SK-N-SH treated with all-trans-retinoic acid at 6 μM for 48 hours (cell line): ENCODE measurements around the gene TMEM52B.

Experiments
- ATAC-seq: fragments of 200-7000 bp; cut with Tn5 transposase; 3 replicates; pipeline ENCODE4 v1.9.1; 2020; ENCODE audit warnings: mild to moderate bottlenecking, moderate library complexity
- ARNTL ChIP-seq: fragments of 450-650 bp; formaldehyde crosslinking; IDR thresholded peaks from 2 replicates; pipeline ENCODE4 v1.5.0; 2020; ENCODE audit warnings: low read depth, mild to moderate bottlenecking, moderate library complexity, borderline replicate concordance
- CREB5 ChIP-seq: fragments of 250-450 bp; sonication (Bioruptor Pico); IDR thresholded peaks from 2 replicates; pipeline ENCODE4 v1.5.1; 2020; ENCODE audit warnings: low read depth, mild to moderate bottlenecking, moderate library complexity
- CSDC2 ChIP-seq: fragments of 250-450 bp; sonication (Bioruptor Pico); IDR thresholded peaks from 2 replicates; pipeline ENCODE4 v1.5.0; 2020; ENCODE audit warnings: mild to moderate bottlenecking, moderate library complexity
- ESRRG ChIP-seq: fragments of 250-450 bp; sonication (Bioruptor Pico); IDR thresholded peaks from 2 replicates; pipeline ENCODE4 v1.6.1; 2021; ENCODE audit warnings: mild to moderate bottlenecking
- GLIS3 ChIP-seq: fragments of 250-450 bp; sonication (Bioruptor Pico); IDR thresholded peaks from 2 replicates; pipeline ENCODE4 v1.5.0; 2020; ENCODE audit warnings: mild to moderate bottlenecking, moderate library complexity
- ISL1 ChIP-seq: fragments of 250-450 bp; sonication (Bioruptor Pico); IDR thresholded peaks from 2 replicates; pipeline ENCODE4 v2.1.2; 2022; ENCODE audit warnings: mild to moderate bottlenecking, moderate library complexity
- OSR1 ChIP-seq: fragments of 250-450 bp; sonication (Bioruptor Pico); IDR thresholded peaks from 2 replicates; pipeline ENCODE4 v1.8.0; 2022; ENCODE audit warnings: moderate library complexity, mild to moderate bottlenecking, inconsistent platforms
- POU6F1 ChIP-seq: fragments of 250-450 bp; sonication (Bioruptor Pico); IDR thresholded peaks from 2 replicates; pipeline ENCODE4 v1.8.0; 2021; ENCODE audit warnings: low read depth, mild to moderate bottlenecking, moderate library complexity, borderline replicate concordance
- RARB ChIP-seq: fragments of 250-450 bp; sonication (Bioruptor Pico); IDR thresholded peaks from 2 replicates; pipeline ENCODE4 v1.8.0; 2021; ENCODE audit warnings: mild to moderate bottlenecking, moderate library complexity
- TCF4 ChIP-seq: fragments of 250-450 bp; sonication (Bioruptor Pico); IDR thresholded peaks from 2 replicates; pipeline ENCODE4 v1.8.0; 2021; ENCODE audit warnings: mild to moderate bottlenecking, moderate library complexity, borderline replicate concordance
- ZC3H10 ChIP-seq: fragments of 250-450 bp; sonication (Bioruptor Pico); IDR thresholded peaks from 2 replicates; pipeline ENCODE4 v1.5.1; 2021; ENCODE audit warnings: mild to moderate bottlenecking, moderate library complexity
- ZFP3 ChIP-seq: fragments of 250-450 bp; sonication (Bioruptor Pico); IDR thresholded peaks from 2 replicates; pipeline ENCODE4 v1.5.0; 2020; ENCODE audit warnings: mild to moderate bottlenecking, moderate library complexity
- ZFP30 ChIP-seq: fragments of 450-650 bp; formaldehyde crosslinking; IDR thresholded peaks from 2 replicates; pipeline ENCODE4 v1.5.0; 2022; ENCODE audit warnings: mild to moderate bottlenecking, moderate library complexity
- ZNF565 ChIP-seq: fragments of 450-650 bp; formaldehyde crosslinking; conservative IDR thresholded peaks from 2 replicates; pipeline ENCODE4 v1.5.0; 2020; ENCODE audit warnings: low read depth, mild to moderate bottlenecking, moderate library complexity
- ZNF70 ChIP-seq: fragments of 450-650 bp; formaldehyde crosslinking; IDR thresholded peaks from 2 replicates; pipeline ENCODE4 v1.5.0; 2020; ENCODE audit warnings: mild to moderate bottlenecking, moderate library complexity
- TF ChIP-seq, protein P1 (sequence below): fragments of 250-450 bp; sonication (Bioruptor Pico); IDR thresholded peaks from 2 replicates; pipeline ENCODE4 v1.5.1; 2021; ENCODE audit warnings: mild to moderate bottlenecking, moderate library complexity
- TF ChIP-seq, protein P2 (sequence below): fragments of 250-450 bp; sonication (Bioruptor Pico); IDR thresholded peaks from 2 replicates; pipeline ENCODE4 v1.5.0; 2020; ENCODE audit warnings: mild to moderate bottlenecking, moderate library complexity
- TF ChIP-seq, protein P3 (sequence below): fragments of 250-450 bp; sonication (Bioruptor Pico); IDR thresholded peaks from 2 replicates; pipeline ENCODE4 v1.8.0; 2020; ENCODE audit warnings: mild to moderate bottlenecking, moderate library complexity, borderline replicate concordance

The TMEM52B gene

DNA sequence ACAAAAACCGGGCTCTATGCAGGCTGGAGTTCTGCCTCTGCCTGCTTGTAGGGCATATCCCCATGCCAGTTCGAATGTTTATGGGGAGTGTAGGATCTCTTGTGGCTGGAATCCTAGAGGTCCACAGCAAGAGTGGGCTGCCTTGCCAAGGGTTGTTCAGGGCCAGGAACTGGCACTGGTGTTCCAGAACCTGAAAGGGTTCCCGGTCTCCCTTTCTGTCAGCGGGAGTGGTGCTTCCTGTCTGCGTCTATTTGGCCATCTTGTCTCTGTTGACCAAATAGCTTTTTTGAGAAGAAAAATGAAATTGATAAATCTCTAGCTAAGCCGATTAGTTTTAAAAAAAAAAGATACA lies 24.7 kb upstream of the TMEM52B start:
- TF ChIP-seq TCF4 (CRISPR knock-in tag) (no peak), ZFP3 (CRISPR knock-in tag) (no peak), CSDC2 (CRISPR knock-in tag) (no peak), ZNF565 (CRISPR knock-in tag) (no peak), POU6F1 (CRISPR knock-in tag) (no peak), CREB5 (CRISPR knock-in tag) (no peak)
- TF ChIP-seq, protein P1, sequence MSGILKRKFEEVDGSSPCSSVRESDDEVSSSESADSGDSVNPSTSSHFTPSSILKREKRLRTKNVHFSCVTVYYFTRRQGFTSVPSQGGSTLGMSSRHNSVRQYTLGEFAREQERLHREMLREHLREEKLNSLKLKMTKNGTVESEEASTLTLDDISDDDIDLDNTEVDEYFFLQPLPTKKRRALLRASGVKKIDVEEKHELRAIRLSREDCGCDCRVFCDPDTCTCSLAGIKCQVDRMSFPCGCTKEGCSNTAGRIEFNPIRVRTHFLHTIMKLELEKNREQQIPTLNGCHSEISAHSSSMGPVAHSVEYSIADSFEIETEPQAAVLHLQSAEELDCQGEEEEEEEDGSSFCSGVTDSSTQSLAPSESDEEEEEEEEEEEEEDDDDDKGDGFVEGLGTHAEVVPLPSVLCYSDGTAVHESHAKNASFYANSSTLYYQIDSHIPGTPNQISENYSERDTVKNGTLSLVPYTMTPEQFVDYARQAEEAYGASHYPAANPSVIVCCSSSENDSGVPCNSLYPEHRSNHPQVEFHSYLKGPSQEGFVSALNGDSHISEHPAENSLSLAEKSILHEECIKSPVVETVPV (CRISPR knock-in tag), result no peak
- TF ChIP-seq, protein P2, sequence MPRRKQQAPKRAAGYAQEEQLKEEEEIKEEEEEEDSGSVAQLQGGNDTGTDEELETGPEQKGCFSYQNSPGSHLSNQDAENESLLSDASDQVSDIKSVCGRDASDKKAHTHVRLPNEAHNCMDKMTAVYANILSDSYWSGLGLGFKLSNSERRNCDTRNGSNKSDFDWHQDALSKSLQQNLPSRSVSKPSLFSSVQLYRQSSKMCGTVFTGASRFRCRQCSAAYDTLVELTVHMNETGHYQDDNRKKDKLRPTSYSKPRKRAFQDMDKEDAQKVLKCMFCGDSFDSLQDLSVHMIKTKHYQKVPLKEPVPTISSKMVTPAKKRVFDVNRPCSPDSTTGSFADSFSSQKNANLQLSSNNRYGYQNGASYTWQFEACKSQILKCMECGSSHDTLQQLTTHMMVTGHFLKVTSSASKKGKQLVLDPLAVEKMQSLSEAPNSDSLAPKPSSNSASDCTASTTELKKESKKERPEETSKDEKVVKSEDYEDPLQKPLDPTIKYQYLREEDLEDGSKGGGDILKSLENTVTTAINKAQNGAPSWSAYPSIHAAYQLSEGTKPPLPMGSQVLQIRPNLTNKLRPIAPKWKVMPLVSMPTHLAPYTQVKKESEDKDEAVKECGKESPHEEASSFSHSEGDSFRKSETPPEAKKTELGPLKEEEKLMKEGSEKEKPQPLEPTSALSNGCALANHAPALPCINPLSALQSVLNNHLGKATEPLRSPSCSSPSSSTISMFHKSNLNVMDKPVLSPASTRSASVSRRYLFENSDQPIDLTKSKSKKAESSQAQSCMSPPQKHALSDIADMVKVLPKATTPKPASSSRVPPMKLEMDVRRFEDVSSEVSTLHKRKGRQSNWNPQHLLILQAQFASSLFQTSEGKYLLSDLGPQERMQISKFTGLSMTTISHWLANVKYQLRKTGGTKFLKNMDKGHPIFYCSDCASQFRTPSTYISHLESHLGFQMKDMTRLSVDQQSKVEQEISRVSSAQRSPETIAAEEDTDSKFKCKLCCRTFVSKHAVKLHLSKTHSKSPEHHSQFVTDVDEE (CRISPR knock-in tag), result no peak
- TF ChIP-seq, protein P3, sequence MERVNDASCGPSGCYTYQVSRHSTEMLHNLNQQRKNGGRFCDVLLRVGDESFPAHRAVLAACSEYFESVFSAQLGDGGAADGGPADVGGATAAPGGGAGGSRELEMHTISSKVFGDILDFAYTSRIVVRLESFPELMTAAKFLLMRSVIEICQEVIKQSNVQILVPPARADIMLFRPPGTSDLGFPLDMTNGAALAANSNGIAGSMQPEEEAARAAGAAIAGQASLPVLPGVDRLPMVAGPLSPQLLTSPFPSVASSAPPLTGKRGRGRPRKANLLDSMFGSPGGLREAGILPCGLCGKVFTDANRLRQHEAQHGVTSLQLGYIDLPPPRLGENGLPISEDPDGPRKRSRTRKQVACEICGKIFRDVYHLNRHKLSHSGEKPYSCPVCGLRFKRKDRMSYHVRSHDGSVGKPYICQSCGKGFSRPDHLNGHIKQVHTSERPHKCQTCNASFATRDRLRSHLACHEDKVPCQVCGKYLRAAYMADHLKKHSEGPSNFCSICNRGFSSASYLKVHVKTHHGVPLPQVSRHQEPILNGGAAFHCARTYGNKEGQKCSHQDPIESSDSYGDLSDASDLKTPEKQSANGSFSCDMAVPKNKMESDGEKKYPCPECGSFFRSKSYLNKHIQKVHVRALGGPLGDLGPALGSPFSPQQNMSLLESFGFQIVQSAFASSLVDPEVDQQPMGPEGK (CRISPR knock-in tag), result no peak
- ATAC-seq, result peak; percentile 27; the same call in 2 of the 3 replicates

DNA sequence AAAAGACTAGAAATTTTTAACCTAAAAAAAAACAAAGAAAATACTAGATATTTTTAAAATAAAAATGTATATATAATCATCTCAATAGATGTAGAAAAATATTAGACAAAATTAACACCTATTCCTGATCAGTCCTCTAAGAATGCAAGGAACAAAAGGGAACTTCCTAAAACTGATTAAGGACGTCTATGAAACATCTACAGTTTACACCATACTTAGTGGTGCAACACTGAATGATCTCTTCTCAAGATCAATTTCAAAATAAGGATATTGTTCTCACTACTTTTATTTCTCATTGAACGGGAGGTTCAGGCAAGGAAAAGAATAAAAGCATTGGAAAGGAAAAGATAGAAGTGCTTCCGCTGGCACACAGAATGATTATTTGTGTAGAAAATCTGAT lies 22.9 kb upstream of the TMEM52B start:
- ATAC-seq, result no peak
- TF ChIP-seq ISL1, result no peak
- TF ChIP-seq, protein P2 (CRISPR knock-in tag), result no peak
- no peak for TF ChIP-seq GLIS3 (CRISPR knock-in tag)
- TF ChIP-seq OSR1, result no peak
- TF ChIP-seq RARB, result no peak
- TF ChIP-seq CREB5 (CRISPR knock-in tag), result no peak
- no peak for TF ChIP-seq ZFP30 (CRISPR knock-in tag)
- TF ChIP-seq ZNF565 (CRISPR knock-in tag), result no peak
- no peak for TF ChIP-seq ZC3H10 (CRISPR knock-in tag)
- TF ChIP-seq, protein P1 (CRISPR knock-in tag), result no peak
- TF ChIP-seq ZFP3 (CRISPR knock-in tag), result no peak
- TF ChIP-seq ESRRG (CRISPR knock-in tag), result no peak
- no peak for TF ChIP-seq ARNTL (CRISPR knock-in tag)
- no peak for TF ChIP-seq ZNF70 (CRISPR knock-in tag)
